Cardiac septum (tissue), 1 donor: ENCODE data around the gene SEMA3D. TPM values are rescaled to one million over a fixed set of nuclear protein-coding genes. Genes with fewer than 3 reads are reported as not detected.

ENCODE experiments used
- DNase-seq: peaks from one replicate; pipeline ENCODE4 v3.0.0-alpha.2; 2020; ENCODE audit warnings: low spot score
- intact Hi-C: fragments of 100-400 bp; cut with DNase I; formaldehyde crosslinking; loops from one replicate; pipeline ENCODE4 v1.14.0; 2022
- total RNA-seq: library from RNA; stranded (reverse); fragmentation: NEBNext Ultra II Directional; extraction: Animal tissue kit (Norgen Biotek cat#: 25700); gene quantifications from one replicate; pipeline ENCODE4 v1.2.1, GENCODE V29; 2021
- donor health status: DM: no; HTN: no; CAD: no.

The SEMA3D gene
- total RNA-seq, 1 donor from 2014 or later: 1.9 TPM

DNA sequence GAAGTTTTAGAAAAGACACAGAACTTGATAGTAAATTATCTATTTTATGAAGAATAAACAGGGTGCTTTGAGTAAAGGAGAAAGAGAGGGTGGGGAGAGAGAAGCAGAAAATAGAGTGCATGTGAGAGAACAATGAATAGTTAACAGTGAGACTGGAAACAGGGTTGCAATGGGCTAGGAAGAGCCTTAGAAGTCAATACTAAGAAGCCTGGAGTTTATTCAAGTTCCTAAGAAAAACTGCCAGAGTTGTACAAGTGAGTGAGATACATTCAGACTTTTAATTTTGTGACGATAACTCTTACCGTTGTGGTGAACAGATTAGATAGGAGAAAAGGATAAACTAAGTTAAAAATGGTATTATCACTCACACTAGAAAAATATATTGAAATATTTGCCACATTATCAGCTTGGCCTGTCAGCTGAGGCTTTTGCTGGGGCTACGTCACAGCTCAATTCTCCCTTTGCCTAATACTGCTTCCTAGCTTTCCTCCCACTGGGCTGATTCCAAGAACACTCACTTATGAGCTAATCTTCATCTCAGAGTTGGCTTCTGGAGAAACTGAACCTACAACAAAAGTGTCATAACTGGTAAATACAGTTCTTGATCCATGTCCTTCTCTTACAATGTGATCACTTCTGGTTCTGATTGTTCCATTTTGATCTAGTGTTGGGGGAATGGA, 92.7 kb downstream of the SEMA3D start:
- no peak for DNase-seq
- intact Hi-C loops: no loop called here

DNA sequence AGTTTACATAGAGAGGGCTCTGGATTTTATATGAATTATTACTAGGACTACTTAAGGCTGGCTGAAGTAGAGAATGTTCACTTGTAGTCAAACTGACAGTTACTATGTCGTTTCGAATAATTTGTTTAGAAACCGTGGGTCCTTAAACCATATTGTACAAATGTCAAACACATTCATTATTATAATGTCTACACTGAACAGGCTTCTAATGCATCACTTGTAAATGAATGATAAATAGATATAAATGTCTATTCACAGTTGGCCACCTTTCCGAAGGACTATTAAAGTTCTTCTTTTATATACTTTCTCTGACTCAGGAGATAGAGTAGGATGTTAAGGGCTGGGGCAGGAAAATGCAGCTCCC, 95.3 kb downstream of the SEMA3D start:
- intact Hi-C loops: no loop called here
- DNase-seq: no peak

DNA sequence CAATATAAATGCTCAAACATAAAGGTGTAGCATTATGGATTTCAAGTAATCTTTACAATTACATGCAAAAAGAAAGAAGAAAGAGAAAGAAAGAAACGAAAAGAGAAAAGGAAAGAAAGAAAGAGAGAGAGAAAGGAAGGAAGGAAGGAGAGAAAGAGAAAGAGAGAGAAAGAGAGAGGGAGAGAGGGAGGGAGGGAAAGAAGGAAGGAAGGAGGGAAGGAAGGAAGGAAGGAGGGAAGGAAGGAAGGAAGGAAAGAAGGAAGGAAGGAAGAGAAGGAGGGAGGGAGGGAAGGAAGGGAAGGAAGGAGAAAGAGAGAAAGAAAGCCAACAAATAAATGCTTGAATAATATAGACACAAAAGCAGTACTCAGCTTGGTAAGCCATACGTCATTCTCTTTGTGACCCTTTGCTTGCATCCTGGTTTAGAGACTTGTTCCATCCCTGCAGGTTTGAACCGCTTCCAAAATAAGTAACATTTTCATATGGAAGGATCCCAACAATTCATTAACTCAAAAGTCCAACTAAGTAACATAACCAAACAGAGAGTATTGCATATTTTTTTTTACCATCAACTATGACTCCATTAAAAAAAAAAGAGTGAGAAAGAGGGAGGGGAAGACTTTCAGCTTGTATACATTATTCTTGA, 95.8 kb downstream of the SEMA3D start:
- intact Hi-C loops: no loop called here
- DNase-seq: no peak

DNA sequence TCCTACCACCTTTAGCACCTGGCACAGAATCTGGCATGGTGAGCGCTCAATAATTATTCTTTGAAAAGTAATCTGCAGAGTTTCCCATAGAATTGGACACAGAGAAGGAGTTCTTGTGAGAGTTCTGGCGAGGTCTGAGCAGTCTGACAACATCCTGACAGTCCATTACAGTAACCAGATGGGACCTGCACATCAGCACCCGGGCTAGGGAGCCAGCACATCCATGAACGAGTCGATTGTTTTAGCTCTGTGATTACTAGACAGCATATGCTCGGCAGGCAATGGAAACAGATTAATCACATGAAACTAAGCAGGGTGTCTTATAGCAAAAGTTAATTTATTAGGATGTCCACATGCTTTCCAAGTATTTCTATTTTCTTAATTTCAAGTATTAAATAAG, 96.7 kb downstream of the SEMA3D start:
- no peak for DNase-seq
- intact Hi-C loops: no loop called here

DNA sequence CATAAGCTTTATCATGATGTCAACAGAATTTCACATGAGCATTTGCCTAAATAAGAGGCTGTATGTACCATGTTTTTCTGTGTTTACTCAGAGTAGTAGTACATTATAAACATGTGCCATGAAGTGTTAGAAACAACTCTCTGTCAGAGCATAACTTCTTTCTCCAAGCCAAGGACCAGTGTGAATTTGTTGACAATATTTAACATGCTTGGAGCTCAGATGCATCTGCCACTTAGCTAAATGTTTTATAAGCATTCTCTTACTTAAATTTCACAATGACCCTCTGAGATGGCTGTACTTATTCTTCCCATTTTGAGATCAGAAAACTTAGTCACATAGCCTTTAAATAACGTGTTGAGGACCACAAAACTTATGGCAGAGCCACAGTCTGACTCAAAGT, 105.0 kb downstream of the SEMA3D start:
- no peak for DNase-seq
- intact Hi-C loops: no loop called here

DNA sequence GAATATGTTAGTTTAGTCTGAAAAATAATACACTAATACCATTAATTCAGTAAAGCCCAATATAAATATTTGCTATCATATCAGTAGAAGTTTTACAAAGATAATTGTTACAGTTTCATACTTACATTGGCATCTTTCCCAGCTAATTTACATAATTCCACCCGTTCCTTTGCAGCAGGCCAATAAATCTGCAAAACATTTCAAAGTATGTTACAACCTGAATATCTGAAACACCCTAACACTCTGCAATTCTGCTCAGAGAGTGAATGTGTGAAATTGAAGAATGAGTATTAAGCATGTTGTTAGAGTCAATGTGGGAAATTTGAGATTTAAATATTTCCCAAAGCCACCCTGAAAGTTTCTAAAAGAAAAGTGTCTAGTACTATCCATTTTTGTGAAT, 105.5 kb downstream of the SEMA3D start:
- DNase-seq: no peak
- intact Hi-C loops: no loop called here

DNA sequence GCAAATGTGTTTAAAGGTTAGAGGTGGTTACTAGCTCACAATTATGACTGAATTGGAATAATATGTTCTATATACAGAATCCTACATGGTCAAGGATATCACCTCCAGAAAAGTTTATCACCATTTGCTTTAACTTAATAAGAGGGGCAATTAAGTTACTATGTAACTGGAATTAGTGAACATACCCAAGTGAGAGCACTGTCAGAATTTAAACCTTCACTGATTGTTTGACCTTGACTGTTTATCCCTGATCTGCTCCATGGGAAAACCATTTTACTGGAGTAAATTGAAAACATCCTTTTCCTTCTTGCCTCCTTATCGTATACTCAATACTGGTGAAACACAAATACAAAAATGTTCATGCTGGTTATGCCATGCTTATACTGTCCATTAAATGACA, 107.4 kb downstream of the SEMA3D start:
- no peak for DNase-seq
- intact Hi-C loops: no loop called here

DNA sequence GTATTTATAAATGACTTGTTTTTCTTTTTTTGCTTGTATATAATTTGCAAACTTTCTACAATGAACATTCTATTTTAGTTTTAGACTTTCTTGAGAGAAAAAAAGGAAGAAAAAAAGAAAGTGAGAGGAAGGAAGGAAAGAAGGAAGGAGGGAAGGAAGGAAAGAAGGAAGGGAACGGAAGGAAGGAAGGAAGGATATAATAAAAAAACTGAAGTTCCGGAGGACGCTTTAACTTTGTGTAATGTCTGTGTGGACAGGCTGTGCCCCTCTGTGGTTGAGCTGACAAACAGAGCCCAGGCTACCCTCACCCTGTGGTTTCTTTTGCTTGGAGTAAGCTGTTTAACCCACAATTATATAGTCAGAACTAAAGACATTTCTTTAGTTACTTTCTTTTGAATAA, 108.7 kb downstream of the SEMA3D start:
- intact Hi-C loops: no loop called here
- DNase-seq: no peak

DNA sequence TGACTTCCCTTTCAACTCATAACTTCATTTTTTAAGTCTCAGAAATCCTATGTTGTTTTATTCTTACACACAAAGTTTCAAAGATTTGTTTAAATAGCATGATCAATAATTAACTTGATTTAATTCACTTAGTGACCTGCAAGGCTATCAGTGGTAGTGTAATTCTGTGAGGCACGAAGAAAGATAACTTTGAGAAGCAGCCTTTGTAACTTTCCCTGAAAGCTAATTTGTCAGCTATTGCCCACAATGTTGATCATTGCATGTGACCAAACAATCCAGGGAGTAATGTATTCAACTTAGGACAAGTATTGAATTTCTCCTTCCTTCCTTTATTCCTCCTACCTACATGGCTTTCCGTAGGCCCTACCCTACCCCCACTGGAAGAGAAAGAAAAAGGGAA, 111.0 kb downstream of the SEMA3D start:
- intact Hi-C loops: no loop called here
- DNase-seq: no peak

DNA sequence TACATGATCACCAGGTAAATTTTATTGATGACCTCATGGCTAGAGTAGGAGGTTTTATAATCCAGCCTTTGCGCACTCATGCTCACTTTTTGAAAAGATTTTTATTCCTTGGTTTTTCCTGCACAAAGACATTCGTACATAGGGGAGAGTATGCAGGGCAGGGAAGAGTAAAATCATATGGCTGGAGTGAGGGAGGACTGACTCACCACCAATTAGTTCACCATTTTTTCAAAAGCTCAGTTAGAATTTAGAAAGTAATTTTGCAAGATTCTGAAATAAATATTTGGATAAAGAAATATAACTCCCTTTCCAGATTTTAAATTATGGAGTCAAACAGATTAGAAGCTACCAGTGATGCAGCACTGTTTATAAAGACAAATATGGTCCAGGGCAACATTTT, 111.9 kb downstream of the SEMA3D start:
- no peak for DNase-seq
- intact Hi-C loops: no loop called here

DNA sequence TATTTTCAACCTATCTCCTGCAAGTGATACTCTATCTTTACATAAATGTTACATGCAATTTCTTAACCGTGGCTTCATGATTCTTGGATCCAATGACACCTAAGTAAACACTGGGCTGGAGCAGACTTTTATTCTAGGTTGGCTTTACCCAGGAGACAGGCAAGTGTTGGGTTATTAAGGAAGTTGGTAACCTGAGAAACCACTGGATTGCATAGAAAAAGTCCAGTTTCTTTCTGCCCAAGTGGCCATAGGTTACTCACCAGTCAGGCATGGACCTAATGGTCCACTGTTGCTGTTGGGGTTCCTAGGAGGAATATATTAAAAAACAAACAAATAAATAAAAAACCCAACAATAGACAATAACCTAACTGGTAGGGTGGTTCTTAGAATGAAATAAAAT, 112.8 kb downstream of the SEMA3D start:
- DNase-seq: no peak
- intact Hi-C loops: no loop called here

DNA sequence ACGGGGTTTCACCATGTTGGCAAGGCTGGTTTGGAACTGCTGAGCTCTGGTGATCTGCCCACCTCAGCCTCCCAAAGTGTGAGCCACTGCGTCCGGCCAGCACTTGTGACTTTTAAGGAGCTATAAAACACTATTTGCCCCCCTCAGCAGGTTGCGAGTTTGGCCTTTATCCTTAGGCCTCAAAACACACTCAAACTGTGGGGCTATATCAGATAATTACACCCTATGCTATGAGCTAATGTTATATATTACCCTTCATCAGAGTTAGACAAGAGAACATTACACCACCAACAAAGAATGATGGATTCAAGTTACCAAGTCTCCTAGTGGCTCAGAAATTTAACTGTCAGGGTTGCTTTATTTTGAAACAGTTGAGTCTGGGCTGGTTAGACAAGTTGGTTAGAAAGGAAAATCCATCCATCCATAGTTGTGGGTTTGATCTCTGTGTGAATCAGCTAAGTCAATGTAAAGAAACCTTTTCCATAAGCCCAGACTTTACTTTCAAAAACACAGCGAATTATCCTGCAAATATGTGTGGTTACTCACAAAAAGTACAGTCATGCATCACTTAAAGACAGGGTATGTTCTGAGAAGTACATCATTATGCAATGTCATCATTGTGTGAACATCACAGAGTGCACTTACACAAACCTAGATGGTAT, 115.8 kb downstream of the SEMA3D start:
- no peak for DNase-seq
- intact Hi-C loops: no loop called here

DNA sequence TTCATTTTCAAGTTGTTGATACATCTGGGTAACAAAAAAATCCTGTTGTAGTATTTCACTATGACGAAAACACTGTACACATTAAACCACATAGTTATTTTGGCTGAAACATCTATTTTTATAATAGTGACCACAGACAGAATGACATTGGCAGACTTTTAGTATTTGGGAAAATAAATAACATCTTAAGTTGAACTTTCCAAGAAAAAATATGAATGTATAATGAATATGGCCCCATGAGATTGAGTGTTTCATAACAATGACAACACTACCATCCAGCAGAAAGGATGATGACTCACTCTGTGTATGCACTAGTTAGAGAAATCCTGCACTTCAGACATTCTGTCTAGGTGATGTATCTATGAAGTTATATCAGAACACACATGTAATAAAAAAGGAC, 118.1 kb downstream of the SEMA3D start:
- no peak for DNase-seq
- intact Hi-C loops: no loop called here

DNA sequence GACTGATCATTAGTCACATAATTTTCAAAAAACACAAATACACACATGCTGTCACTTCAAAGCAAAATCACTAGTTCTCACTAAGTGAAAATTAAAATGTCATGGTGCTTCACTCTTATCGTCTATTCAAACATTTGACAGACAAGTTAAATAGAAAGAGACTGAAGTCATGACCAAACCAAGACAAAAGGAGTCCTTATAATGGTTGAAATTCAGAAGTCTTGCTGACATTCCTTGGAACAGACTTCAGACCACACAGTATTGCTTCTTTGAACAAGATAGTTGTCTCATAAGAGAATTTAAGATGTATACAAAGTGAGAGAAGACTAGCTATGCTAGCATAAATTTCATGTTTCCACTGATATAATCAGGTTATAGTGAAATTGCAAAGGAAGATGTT, 119.5 kb downstream of the SEMA3D start:
- DNase-seq: no peak
- intact Hi-C loops: no loop called here

DNA sequence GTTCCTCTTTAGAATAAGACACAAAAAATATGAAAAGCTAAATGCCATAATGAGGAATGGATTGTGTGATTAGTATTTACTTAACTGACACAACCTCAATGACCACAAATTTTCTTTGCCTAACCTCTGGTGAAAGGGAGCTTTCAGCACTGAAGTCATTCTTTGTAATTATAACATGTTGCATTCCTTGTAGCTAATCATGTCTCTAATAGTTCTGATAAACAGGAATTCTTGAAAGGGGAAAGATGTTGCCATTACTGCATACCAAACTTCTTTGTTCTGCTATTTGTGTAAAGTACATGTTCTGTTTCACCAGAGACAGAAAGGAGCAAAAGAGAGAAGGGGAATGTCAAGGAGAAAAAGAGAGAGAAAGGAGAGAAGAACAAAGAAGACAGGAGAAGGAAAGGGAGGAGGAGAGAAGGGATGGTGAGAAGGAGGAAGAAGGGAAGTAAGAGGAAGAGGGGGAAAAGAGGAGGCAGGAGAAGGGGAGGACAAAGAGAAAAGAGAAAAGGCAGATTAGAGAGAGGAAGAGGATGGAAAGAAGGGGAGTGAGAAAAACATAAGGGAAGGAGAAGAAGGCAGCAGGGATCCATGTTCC, 120.9 kb downstream of the SEMA3D start:
- intact Hi-C loops: no loop called here
- DNase-seq: no peak

DNA sequence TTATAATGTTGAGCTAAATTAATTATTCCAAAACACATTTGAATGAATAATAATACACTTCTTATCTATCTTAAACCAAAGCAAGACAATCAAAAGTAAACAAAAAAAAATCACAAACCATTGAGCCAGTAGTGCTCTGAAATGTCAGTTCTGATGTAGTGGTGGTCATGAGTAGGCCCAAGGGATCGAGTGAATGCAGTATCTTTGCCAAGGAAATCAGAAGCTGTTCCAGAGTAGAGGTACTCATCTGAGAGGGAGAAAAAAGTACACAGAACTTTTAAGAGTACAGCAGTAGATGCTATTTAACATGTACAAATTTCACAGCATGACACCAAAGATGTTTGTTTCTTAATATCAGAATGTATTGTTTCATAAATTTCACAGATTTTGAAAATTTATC, 121.5 kb downstream of the SEMA3D start:
- no peak for DNase-seq
- intact Hi-C loops: no loop called here

DNA sequence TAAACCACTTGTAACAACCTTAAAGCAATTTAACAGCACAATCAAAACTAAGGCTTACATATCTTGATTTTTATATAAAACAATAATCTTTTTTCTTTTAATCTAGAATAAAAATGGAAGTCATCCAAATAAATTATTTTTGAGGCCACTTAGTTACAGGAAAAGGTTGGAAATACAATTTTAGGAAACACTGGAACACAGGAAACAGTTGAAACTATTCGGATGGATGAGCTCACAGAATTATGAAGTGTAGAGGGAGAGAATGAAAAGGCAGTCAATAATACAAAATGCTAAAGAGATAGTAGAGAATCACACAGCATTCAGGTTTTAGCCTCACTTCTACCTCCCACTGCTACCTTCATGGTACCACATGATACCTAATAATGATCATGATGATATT, 124.2 kb downstream of the SEMA3D start:
- no peak for DNase-seq
- intact Hi-C loops: no loop called here

DNA sequence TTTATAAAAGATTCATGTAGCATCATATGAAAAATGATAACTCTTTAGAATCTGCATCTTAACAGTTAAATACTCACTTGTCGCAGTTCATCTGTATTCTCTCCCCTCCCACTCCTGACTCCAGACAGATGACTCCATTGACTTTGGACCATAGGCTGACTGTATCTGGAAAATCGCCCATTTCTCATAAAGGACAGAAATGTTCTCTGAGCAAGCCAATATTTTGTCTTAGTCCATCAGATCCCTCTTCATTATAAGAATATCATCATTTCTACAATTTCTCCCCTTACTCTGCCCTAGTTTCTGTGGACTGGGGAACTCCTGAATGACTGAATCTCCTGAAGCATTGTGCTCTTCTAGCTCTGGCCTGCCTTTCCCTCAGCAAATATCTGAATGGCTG, 125.4 kb downstream of the SEMA3D start:
- intact Hi-C loops: no loop called here

DNA sequence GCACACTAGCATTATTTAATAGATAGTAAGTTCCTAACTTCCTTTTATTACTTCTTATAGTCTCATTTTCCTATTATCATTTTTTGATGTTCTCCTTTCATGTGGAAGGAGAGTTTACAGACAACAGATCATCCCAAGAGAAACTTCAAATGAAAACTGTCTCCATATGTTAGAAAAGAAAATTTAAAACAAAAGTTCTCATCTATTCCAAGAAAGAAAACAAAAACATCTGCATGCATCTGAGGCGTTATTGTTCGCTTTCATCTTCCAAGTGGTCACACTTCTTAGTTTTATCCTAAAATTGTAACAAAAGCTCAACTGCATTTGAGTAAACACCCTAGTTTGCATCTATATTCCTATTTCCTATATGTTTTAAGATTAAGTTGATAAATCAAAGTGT, 126.2 kb downstream of the SEMA3D start:
- intact Hi-C loops: no loop called here
- no peak for DNase-seq

More for the DNA sequence above, 125.4 kb downstream of the SEMA3D start:
- DNase-seq: no peak

DNA sequence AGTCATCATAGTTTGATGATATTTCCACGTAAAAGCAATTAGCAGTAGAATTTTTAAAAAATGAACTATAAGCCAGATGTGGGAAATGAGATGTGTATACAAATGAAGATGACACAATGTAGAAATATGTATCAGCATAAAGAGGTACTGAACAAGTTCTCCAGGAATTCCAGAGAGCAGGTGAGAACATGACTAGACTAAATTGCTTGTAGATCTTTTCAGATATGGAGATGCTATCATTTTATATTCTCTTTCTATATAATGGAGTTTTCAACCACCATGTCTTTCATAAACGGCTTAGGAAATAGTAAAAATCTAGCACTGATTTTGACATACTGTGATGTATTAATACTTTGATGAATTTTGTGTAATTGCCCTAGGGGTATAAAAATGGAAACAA, 130.9 kb downstream of the SEMA3D start:
- intact Hi-C loops: no loop called here
- no peak for DNase-seq

DNA sequence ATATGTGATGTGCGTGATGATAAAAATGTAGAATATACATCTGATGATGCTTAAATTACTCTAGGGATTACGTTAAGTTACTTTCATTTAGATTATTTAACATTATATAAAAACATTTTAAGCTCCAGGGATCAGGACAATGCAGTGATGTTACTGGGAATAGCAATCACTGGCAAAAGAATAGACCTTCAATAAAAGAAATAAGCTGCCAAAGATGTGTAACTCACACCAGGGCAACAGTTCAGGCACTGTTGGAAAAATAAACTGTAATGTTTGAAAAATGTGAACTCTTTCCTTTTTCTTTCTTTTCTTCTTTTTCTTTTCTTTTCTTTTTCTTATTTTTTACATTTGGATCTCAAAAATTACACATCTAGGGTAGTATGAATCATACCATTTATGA, 131.7 kb downstream of the SEMA3D start:
- intact Hi-C loops: no loop called here
- no peak for DNase-seq
